Neural progenitor cell (in vitro differentiated cells): ENCODE data around the gene DEFB113. TPM values are rescaled to one million over a fixed set of nuclear protein-coding genes. Genes with fewer than 3 reads are reported as not detected.

Source experiments
- DNase-seq: peaks from one replicate; pipeline ENCODE4 v3.0.0-alpha.2; 2016; ENCODE audit warnings: low spot score
- H2AFZ ChIP-seq: fragments of 200-600 bp; sonication (generic); replicated peaks from 2 replicates; pipeline ENCODE4 v1.6.1; 2016; ENCODE audit warnings: antibody characterized with exemption
- H3F3A ChIP-seq: fragments of 200-600 bp; sonication (generic); 2 replicates; pipeline ENCODE4 v1.6.1; 2016; ENCODE audit warnings: antibody characterized with exemption, low read depth
- H3K27ac ChIP-seq: fragments of 200-600 bp; sonication (generic); 2 replicates; pipeline ENCODE4 v1.5.1; 2016; ENCODE audit warnings: mild to moderate bottlenecking
- H3K27me3 ChIP-seq: fragments of 200-600 bp; sonication (generic); 2 replicates; pipeline ENCODE4 v1.6.1; 2016; ENCODE audit warnings: mild to moderate bottlenecking, moderate library complexity
- H3K36me3 ChIP-seq: fragments of 200-600 bp; sonication (generic); 2 replicates; pipeline ENCODE4 v1.5.1; 2016
- H3K4me1 ChIP-seq: fragments of 200-600 bp; sonication (generic); 2 replicates; pipeline ENCODE4 v1.6.1; 2016; ENCODE audit warnings: mixed run types
- H3K4me2 ChIP-seq: fragments of 200-600 bp; sonication (generic); 2 replicates; pipeline ENCODE4 v1.6.1; 2016
- H3K4me3 ChIP-seq: fragments of 200-600 bp; sonication (generic); 2 replicates; pipeline ENCODE4 v1.5.1; 2016
- H3K79me2 ChIP-seq: fragments of 200-600 bp; sonication (generic); 2 replicates; pipeline ENCODE4 v1.6.1; 2016; ENCODE audit warnings: low read depth
- H3K9ac ChIP-seq: fragments of 200-600 bp; sonication (generic); 2 replicates; pipeline ENCODE4 v1.6.1; 2016
- H3K9me3 ChIP-seq: fragments of 200-600 bp; sonication (generic); 2 replicates; pipeline ENCODE4 v1.5.1; 2016; ENCODE audit warnings: low read depth
- H4K20me1 ChIP-seq: fragments of 200-600 bp; sonication (generic); 2 replicates; pipeline ENCODE4 v1.6.1; 2016; ENCODE audit warnings: low read depth
- H3K27ac Mint-ChIP-seq: 3 replicates; pipeline ENCODE4 v1.8.0; 2021; ENCODE audit warnings: mixed read lengths
- H3K27me3 Mint-ChIP-seq: 2 replicates; pipeline ENCODE4 v1.8.0; 2022; ENCODE audit warnings: low read depth, mild to moderate bottlenecking, inconsistent platforms, moderate library complexity, mixed read lengths; ENCODE audit not compliant: insufficient read depth
- H3K36me3 Mint-ChIP-seq: 3 replicates; pipeline ENCODE4 v1.8.0; 2021; ENCODE audit warnings: mixed read lengths
- H3K4me1 Mint-ChIP-seq: 3 replicates; pipeline ENCODE4 v1.8.0; 2021; ENCODE audit warnings: mixed read lengths
- H3K4me3 Mint-ChIP-seq: 3 replicates; pipeline ENCODE4 v1.8.0; 2021; ENCODE audit warnings: mild to moderate bottlenecking, moderate library complexity, mixed read lengths
- H3K9me3 Mint-ChIP-seq: 3 replicates; pipeline ENCODE4 v1.8.0; 2020; ENCODE audit warnings: mixed read lengths
- EZH2 ChIP-seq: fragments of 200-600 bp; sonication (generic); IDR thresholded peaks from 2 replicates; pipeline ENCODE4 v1.6.1; 2017; ENCODE audit warnings: antibody characterized with exemption, mild to moderate bottlenecking, moderate library complexity
- EZH2phosphoT487 ChIP-seq: fragments of 200-600 bp; sonication (generic); IDR thresholded peaks from 2 replicates; pipeline ENCODE4 v1.6.1; 2017; ENCODE audit warnings: antibody characterized with exemption
- total RNA-seq: library from RNA; depleted of rRNA; stranded (reverse); fragments of >200 nt; gene quantifications from 2 replicates; pipeline ENCODE4 v1.2.3, GENCODE V29; 2015; ENCODE audit warnings: low replicate concordance
- TF ChIP-seq, protein P1 (sequence below): fragments of 200-600 bp; sonication (generic); IDR thresholded peaks from 2 replicates; pipeline ENCODE4 v1.5.1; 2017; ENCODE audit warnings: antibody characterized with exemption, mild to moderate bottlenecking

DEFB113 gene, protein sequence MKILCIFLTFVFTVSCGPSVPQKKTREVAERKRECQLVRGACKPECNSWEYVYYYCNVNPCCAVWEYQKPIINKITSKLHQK
- not detected in 2 replicates for total RNA-seq

DNA sequence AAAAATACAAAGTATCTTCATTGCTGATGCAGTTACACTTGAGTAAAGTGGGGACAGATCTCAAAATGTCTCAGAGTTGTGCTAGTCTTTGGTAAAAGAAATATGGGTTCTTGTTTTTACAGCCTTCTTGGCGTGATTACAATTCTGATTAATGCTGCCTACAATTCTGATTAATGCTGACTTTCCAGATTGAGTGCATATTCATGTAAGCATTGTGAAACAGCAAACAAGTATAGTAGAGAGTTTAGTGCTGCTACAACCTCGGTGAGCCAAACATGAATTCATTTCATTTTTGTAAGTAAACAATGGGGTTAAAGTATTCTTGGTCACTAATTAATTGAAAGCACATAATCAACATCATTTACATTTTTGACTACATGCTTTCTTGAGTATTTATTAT lies at the start of gene DEFB113:
DEFB113 (minus strand) TSS at position 21 of the 400 bp plus-strand sequence; CDS start at position 21, 0 bp downstream.
- Histone ChIP-seq H3K27ac (no peak within 1 kb of the TSS), H3K9me3 (no peaks in the 10 kb centered on the region), H3F3A (no peaks in the 10 kb centered on the region), H2AFZ (no peak within 1 kb of the TSS), H3K9ac (no peak within 1 kb of the TSS), H3K36me3 (no peaks in the 10 kb centered on the region), H3K4me2 (no peak within 1 kb of the TSS), H3K27me3 (no peaks in the 10 kb centered on the region), H4K20me1 (no peaks in the 10 kb centered on the region), H3K79me2 (no peaks in the 10 kb centered on the region), H3K4me3 (no peak within 1 kb of the TSS), H3K4me1 (no peaks in the 10 kb centered on the region)
- no peaks in the 10 kb centered on the region for H3K4me1 Mint-ChIP-seq
- TF ChIP-seq EZH2 (no peak), EZH2phosphoT487 (no peak)
- TF ChIP-seq, protein P1, sequence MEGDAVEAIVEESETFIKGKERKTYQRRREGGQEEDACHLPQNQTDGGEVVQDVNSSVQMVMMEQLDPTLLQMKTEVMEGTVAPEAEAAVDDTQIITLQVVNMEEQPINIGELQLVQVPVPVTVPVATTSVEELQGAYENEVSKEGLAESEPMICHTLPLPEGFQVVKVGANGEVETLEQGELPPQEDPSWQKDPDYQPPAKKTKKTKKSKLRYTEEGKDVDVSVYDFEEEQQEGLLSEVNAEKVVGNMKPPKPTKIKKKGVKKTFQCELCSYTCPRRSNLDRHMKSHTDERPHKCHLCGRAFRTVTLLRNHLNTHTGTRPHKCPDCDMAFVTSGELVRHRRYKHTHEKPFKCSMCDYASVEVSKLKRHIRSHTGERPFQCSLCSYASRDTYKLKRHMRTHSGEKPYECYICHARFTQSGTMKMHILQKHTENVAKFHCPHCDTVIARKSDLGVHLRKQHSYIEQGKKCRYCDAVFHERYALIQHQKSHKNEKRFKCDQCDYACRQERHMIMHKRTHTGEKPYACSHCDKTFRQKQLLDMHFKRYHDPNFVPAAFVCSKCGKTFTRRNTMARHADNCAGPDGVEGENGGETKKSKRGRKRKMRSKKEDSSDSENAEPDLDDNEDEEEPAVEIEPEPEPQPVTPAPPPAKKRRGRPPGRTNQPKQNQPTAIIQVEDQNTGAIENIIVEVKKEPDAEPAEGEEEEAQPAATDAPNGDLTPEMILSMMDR, result no peak
- H3K4me3 Mint-ChIP-seq, result no peak within 1 kb of the TSS
- DNase-seq, result no peak
- no peaks in the 10 kb centered on the region for H3K36me3 Mint-ChIP-seq
- H3K27ac Mint-ChIP-seq, result no peak within 1 kb of the TSS
- no peaks in the 10 kb centered on the region for H3K9me3 Mint-ChIP-seq
- no peaks in the 10 kb centered on the region for H3K27me3 Mint-ChIP-seq

DNA sequence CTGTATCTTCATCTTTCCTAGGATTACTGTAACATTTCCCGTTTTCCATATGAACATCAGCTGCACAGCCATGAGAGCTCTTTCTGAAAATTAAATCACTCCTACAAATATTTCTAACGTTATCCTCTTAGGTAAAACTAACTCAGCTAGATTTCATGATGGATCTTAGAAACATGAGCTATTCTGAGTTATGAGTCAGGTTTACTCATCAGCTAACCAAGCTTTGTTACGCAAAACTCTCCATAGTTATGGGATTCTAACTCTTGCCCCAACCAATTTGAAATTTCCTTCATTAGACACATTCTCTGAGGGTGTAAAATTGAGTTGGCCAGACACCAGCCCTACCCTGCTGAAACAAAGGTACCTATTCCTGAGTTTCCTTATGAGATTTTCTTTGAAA lies 38.4 kb upstream of the DEFB113 start:
- no peak overlapping the region for H3K27ac Mint-ChIP-seq
- DNase-seq, result no peak
- no peaks in the 10 kb centered on the region for H3K27me3 Mint-ChIP-seq
- Histone ChIP-seq H3K4me2 (no peak overlapping the region), H4K20me1 (no peaks in the 10 kb centered on the region), H3K4me3 (no peak overlapping the region), H2AFZ (no peak overlapping the region), H3K36me3 (no peaks in the 10 kb centered on the region), H3K27me3 (no peaks in the 10 kb centered on the region), H3K4me1 (no peaks in the 10 kb centered on the region), H3K79me2 (no peaks in the 10 kb centered on the region), H3F3A (no peaks in the 10 kb centered on the region), H3K9me3 (no peaks in the 10 kb centered on the region), H3K9ac (no peak overlapping the region), H3K27ac (no peak overlapping the region)
- H3K4me3 Mint-ChIP-seq, result no peak overlapping the region
- H3K4me1 Mint-ChIP-seq, result no peaks in the 10 kb centered on the region
- TF ChIP-seq EZH2phosphoT487 (no peak), EZH2 (no peak)
- TF ChIP-seq, protein P1, result no peak
- no peaks in the 10 kb centered on the region for H3K36me3 Mint-ChIP-seq
- H3K9me3 Mint-ChIP-seq, result no peaks in the 10 kb centered on the region

DNA sequence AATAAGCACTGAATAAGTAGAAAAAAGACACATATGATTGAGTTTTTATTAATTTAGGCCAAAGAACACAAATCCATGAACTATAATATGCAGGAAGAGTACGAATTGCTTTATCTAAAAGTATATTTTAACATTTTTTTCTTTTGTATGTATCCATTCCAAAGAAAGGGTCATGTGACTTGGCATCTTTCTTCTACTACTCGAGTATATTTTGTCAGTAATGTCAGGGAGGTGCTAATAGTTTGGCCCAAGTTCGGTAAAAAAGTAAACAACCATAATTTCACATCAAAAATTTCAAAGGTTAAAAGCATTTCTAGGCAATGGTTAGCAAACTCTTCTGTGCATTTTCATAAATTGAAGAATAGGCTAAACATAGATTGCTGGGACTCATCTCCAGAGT lies 33.7 kb upstream of the DEFB113 start:
- Mint-ChIP-seq H3K4me1 (no peaks in the 10 kb centered on the region), H3K27me3 (no peaks in the 10 kb centered on the region), H3K36me3 (no peaks in the 10 kb centered on the region), H3K4me3 (no peak overlapping the region), H3K27ac (no peak overlapping the region), H3K9me3 (no peaks in the 10 kb centered on the region)
- Histone ChIP-seq H4K20me1 (no peaks in the 10 kb centered on the region), H3K27ac (no peak overlapping the region), H3K27me3 (no peaks in the 10 kb centered on the region), H3K4me2 (no peak overlapping the region), H3K9me3 (no peaks in the 10 kb centered on the region), H3K4me1 (no peaks in the 10 kb centered on the region), H3F3A (no peaks in the 10 kb centered on the region), H2AFZ (no peak overlapping the region), H3K9ac (no peak overlapping the region), H3K36me3 (no peaks in the 10 kb centered on the region), H3K79me2 (no peaks in the 10 kb centered on the region), H3K4me3 (no peak overlapping the region)
- TF ChIP-seq, protein P1, result no peak
- TF ChIP-seq EZH2phosphoT487 (no peak), EZH2 (no peak)
- DNase-seq, result no peak
